Activated gamma-delta T cell treated with Interleukin-2 at 50 U/mL for 16 hours (primary cell): Measurements from ENCODE around the gene HEPACAM.

ENCODE experiments used
- DNase-seq: peaks from one replicate; pipeline ENCODE4 v3.0.0-alpha.2; 2020

Gene HEPACAM

GRCh38 chr11:124880958-124881357 lies 54.9 kb downstream of the HEPACAM start:
- DNase-seq = no peak

- no peak for DNase-seq
These were observed 55.6 kb downstream of the HEPACAM start for GRCh38 chr11:124880290-124880611.

- no peak for DNase-seq
These were observed 56.2 kb downstream of the HEPACAM start for GRCh38 chr11:124879493-124880289.

- DNase-seq = no peak
These were observed 56.9 kb downstream of the HEPACAM start for GRCh38 chr11:124878759-124879492.

- DNase-seq = no peak
These were observed 57.7 kb downstream of the HEPACAM start for GRCh38 chr11:124877910-124878758.

- DNase-seq = no peak
These were observed 58.3 kb downstream of the HEPACAM start for GRCh38 chr11:124877631-124877909.

GRCh38 chr11:124876818-124877630 lies 58.8 kb downstream of the HEPACAM start:
- DNase-seq = no peak

GRCh38 chr11:124875943-124876817 lies 59.7 kb downstream of the HEPACAM start:
- peak; percentile 66 for DNase-seq

GRCh38 chr11:124875401-124875800 lies 60.4 kb downstream of the HEPACAM start:
- no peak for DNase-seq

- no peak for DNase-seq
These were observed 61.1 kb downstream of the HEPACAM start for GRCh38 chr11:124874571-124875255.

GRCh38 chr11:124873951-124874350 lies 61.9 kb downstream of the HEPACAM start:
- no peak for DNase-seq

GRCh38 chr11:124872741-124873140 lies 63.1 kb downstream of the HEPACAM start:
- DNase-seq = no peak

GRCh38 chr11:124872280-124872679 lies 63.6 kb downstream of the HEPACAM start:
- DNase-seq = no peak

- DNase-seq = no peak
These were observed 65.4 kb downstream of the HEPACAM start for GRCh38 chr11:124870430-124870829.

- DNase-seq = no peak
These were observed 65.9 kb downstream of the HEPACAM start for GRCh38 chr11:124869856-124870387.

- no peak for DNase-seq
These were observed 66.5 kb downstream of the HEPACAM start for GRCh38 chr11:124869331-124869730.
